ENCODE results near the gene NDUFV2. TPM values are rescaled to one million over a fixed set of nuclear protein-coding genes. Genes with fewer than 3 reads are reported as not detected.

The NDUFV2 gene
- total RNA-seq, 3 donors from 2014 or later (not counting 1 experiment from before 2014, with no cell fraction given): 137 to 188 (median 154) TPM

DNA sequence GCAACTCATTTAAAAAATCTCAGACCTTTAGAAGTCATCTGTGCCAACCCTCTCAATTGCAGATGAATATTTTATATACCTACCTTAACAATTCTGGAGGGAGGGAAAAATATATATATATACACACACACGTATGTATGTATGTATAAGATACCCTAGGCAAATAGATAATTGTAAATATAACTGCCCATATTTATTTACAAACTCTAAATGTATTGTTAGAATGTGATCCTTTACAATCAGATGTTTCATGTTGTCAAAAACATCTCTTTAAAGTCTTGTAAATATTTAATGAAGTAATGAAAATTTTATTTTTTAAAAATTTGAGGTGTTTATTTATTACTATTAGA lies 45.7 kb downstream of the NDUFV2 start:
- WGBS (ENCODE audit: insufficient coverage): no CpG with 5 or more reads among the region's 1 CpG

DNA sequence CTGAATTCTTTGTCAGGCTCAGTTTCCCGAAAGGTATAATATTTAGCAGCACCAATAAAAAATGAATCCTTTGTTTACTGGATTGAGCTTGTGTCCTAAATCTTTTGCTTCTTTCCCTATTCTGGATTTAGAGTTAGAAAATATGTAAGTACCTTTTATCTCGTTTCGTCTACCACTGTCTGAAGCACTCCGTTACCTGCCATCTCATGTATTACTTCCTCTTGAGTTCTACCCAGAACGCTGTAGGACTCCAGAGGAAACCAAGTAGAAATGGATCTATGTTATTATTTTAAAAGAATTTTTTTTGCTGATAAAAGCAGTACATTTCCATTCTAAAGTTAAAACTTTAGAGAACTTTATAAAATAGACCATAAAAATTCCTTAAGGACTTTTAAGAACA lies 47.6 kb downstream of the NDUFV2 start:
- ATAC-seq: no peak
- Mint-ChIP-seq H3K27me3 (ENCODE audit: low read depth in 2 of 2) (no peaks in the 10 kb centered on the region), H3K9me3 (no peaks in the 10 kb centered on the region), H3K4me1 (peaks cover 62 to 63% of the 10 kb centered on the region in 2 donors), H3K27ac (peak overlapping the region; percentile 41 to 54), H3K4me3 (no peak overlapping the region), H3K36me3 (no peaks in the 10 kb centered on the region)
- TF ChIP-seq, protein P1, sequence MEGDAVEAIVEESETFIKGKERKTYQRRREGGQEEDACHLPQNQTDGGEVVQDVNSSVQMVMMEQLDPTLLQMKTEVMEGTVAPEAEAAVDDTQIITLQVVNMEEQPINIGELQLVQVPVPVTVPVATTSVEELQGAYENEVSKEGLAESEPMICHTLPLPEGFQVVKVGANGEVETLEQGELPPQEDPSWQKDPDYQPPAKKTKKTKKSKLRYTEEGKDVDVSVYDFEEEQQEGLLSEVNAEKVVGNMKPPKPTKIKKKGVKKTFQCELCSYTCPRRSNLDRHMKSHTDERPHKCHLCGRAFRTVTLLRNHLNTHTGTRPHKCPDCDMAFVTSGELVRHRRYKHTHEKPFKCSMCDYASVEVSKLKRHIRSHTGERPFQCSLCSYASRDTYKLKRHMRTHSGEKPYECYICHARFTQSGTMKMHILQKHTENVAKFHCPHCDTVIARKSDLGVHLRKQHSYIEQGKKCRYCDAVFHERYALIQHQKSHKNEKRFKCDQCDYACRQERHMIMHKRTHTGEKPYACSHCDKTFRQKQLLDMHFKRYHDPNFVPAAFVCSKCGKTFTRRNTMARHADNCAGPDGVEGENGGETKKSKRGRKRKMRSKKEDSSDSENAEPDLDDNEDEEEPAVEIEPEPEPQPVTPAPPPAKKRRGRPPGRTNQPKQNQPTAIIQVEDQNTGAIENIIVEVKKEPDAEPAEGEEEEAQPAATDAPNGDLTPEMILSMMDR (IDR thresholded peaks at IDR 0.05): no peak
- no peaks in the 10 kb centered on the region for H3K36me3 ChIP-seq (ENCODE audit: control insufficient read depth, insufficient read depth, low read length)
- no peaks in the 10 kb centered on the region for H3K27me3 ChIP-seq (ENCODE audit: control insufficient read depth, insufficient read depth, low read length)
- H3K4me3 ChIP-seq (ENCODE audit: low read length): no peak overlapping the region
- DNase-seq: peak in 1 of 2 donors; percentile 33
- no peaks in the 10 kb centered on the region for H3K9me3 ChIP-seq (ENCODE audit: control insufficient read depth, insufficient read depth, low read length)
- H3K27ac ChIP-seq (ENCODE audit: low read length): no peak overlapping the region
- intact Hi-C loops (cut with micrococcal nuclease): no loop called here
- WGBS (ENCODE audit: insufficient coverage): 0% methylated on average over 1 of the region's 5 CpGs
- peaks cover 2% of the 10 kb centered on the region for H3K4me1 ChIP-seq (ENCODE audit: control insufficient read depth, insufficient read depth, low read length)

More for the DNA sequence above, 45.7 kb downstream of the NDUFV2 start:
- Histone ChIP-seq H3K27me3 (ENCODE audit: control insufficient read depth, insufficient read depth, low read length) (no peaks in the 10 kb centered on the region), H3K36me3 (ENCODE audit: control insufficient read depth, insufficient read depth, low read length) (no peaks in the 10 kb centered on the region), H3K9me3 (ENCODE audit: control insufficient read depth, insufficient read depth, low read length) (no peaks in the 10 kb centered on the region), H3K27ac (ENCODE audit: low read length) (peak overlapping the region; percentile 66), H3K4me1 (ENCODE audit: control insufficient read depth, insufficient read depth, low read length) (peaks cover 8% of the 10 kb centered on the region), H3K4me3 (ENCODE audit: low read length) (no peak overlapping the region)
- Mint-ChIP-seq H3K36me3 (no peaks in the 10 kb centered on the region), H3K4me3 (no peak overlapping the region), H3K27ac (peak overlapping the region; percentile 75 to 79), H3K27me3 (ENCODE audit: low read depth in 2 of 2) (no peaks in the 10 kb centered on the region), H3K4me1 (peaks cover 54 to 55% of the 10 kb centered on the region in 2 donors), H3K9me3 (no peaks in the 10 kb centered on the region)
- peak in 1 of 3 donors; percentile 5 for ATAC-seq
- TF ChIP-seq, protein P1 (IDR thresholded peaks at IDR 0.05): peak; percentile 39
- no peak for DNase-seq
- intact Hi-C loops (cut with micrococcal nuclease): loop anchor here (1.0 kb wide), 1 partner anchor 75 kb away; no protein-coding TSS in a partner anchor

DNA sequence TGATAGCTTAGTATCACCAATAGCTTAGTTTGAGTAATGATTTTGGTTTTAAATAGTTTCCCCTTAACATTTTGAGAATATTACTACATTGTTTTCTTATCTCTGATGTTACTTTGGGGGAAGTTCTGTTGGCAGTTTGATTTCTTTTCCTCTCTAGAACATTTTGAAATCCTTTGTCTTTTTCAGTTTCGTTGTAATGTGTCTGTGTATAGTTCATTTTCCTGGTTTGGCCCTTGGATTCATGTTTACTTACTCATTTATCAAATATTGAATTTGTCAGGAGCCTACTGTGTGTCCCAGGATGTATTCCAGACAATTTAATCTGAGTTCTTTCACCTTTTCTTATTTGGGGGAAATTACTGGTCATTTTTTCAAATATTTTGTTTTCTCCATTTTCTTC lies 50.8 kb downstream of the NDUFV2 start:
- no peaks in the 10 kb centered on the region for H3K36me3 ChIP-seq (ENCODE audit: control insufficient read depth, insufficient read depth, low read length)
- peaks cover 2% of the 10 kb centered on the region for H3K4me1 ChIP-seq (ENCODE audit: control insufficient read depth, insufficient read depth, low read length)
- Mint-ChIP-seq H3K36me3 (no peaks in the 10 kb centered on the region), H3K27me3 (ENCODE audit: low read depth in 2 of 2) (no peaks in the 10 kb centered on the region), H3K9me3 (no peaks in the 10 kb centered on the region), H3K4me1 (peaks cover 58 to 67% of the 10 kb centered on the region in 2 donors), H3K27ac (peak overlapping the region; percentile 0 to 79), H3K4me3 (no peak overlapping the region)
- no peak for ATAC-seq
- no CpG with 5 or more reads among the region's 1 CpG for WGBS (ENCODE audit: insufficient coverage)
- DNase-seq: no peak
- no peaks in the 10 kb centered on the region for H3K9me3 ChIP-seq (ENCODE audit: control insufficient read depth, insufficient read depth, low read length)
- H3K4me3 ChIP-seq (ENCODE audit: low read length): no peak overlapping the region
- no peaks in the 10 kb centered on the region for H3K27me3 ChIP-seq (ENCODE audit: control insufficient read depth, insufficient read depth, low read length)
- no peak overlapping the region for H3K27ac ChIP-seq (ENCODE audit: low read length)
- TF ChIP-seq, protein P1 (IDR thresholded peaks at IDR 0.05): no peak
- intact Hi-C loops (cut with micrococcal nuclease): no loop called here

DNA sequence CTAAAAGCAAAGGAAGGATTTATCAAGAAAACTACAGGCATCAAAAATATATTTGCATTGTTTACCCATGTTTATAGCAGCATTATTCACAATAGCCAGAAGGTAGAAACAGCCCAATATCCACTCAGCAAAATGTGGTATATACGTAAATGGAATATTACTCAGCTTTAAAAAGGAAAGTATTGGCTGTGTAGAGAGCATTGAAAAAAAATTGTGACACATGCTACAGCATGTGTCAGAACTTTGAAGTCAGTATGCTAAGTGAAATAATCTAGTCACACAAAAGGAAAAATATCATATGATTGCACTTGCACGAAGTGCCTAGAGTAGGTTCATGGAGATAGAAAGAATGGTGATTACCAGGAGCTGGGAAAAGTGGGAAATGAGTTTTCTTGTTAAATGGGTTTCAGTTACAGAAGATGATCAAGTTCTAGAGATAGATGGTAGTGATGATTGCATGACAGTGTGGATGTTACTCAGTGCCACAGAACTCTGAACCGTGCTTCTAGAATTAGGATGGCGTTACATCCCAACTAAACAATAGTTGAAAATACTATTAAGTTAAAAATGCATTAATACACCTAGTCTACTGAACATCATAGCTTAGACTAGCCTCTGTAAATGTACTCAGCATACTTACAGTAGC lies 54.2 kb downstream of the NDUFV2 start:
- WGBS (ENCODE audit: insufficient coverage): 95% methylated on average over 1 of the region's 4 CpGs
- H3K36me3 ChIP-seq (ENCODE audit: control insufficient read depth, insufficient read depth, low read length): no peaks in the 10 kb centered on the region
- H3K4me3 ChIP-seq (ENCODE audit: low read length): no peak overlapping the region
- no peak overlapping the region for H3K27ac ChIP-seq (ENCODE audit: low read length)
- H3K4me1 ChIP-seq (ENCODE audit: control insufficient read depth, insufficient read depth, low read length): peaks cover 11% of the 10 kb centered on the region
- Mint-ChIP-seq H3K9me3 (no peaks in the 10 kb centered on the region), H3K27me3 (ENCODE audit: low read depth in 2 of 2) (no peaks in the 10 kb centered on the region), H3K27ac (peak overlapping the region; percentile 3 to 56), H3K36me3 (no peaks in the 10 kb centered on the region), H3K4me1 (peaks cover 64 to 69% of the 10 kb centered on the region in 2 donors), H3K4me3 (peak overlapping the region; percentile 2)
- TF ChIP-seq, protein P1 (IDR thresholded peaks at IDR 0.05): no peak
- DNase-seq: no peak
- no peaks in the 10 kb centered on the region for H3K9me3 ChIP-seq (ENCODE audit: control insufficient read depth, insufficient read depth, low read length)
- no peaks in the 10 kb centered on the region for H3K27me3 ChIP-seq (ENCODE audit: control insufficient read depth, insufficient read depth, low read length)
- ATAC-seq: peak in 1 of 3 donors; percentile 36
- intact Hi-C loops (cut with micrococcal nuclease): no loop called here

All from natural killer cell (primary cell).